HG03565 (cell line): Measurements from ENCODE around the gene CARTPT.

Experiments used
- ATAC-seq: cut with Tn5 transposase; IDR thresholded peaks from one replicate; pipeline ENCODE4 v1.9.1; 2021; ENCODE audit warnings: mild to moderate bottlenecking, moderate library complexity; ENCODE audit not compliant: unreplicated experiment

Gene CARTPT

GRCh38 chr5:71719063-71719964, at the start of gene CARTPT:
TSS of gene CARTPT (plus strand) at chr5:71719275. CDS start at chr5:71719294, 19 bp downstream.
- ATAC-seq = no peak

- no peak for ATAC-seq
Measured at GRCh38 chr5:71677977-71678376, 41.1 kb upstream of the CARTPT start.

GRCh38 chr5:71679714-71680113, 39.4 kb upstream of the CARTPT start:
- no peak for ATAC-seq

GRCh38 chr5:71680510-71680909, 38.6 kb upstream of the CARTPT start:
- no peak for ATAC-seq

- ATAC-seq = no peak
Measured at GRCh38 chr5:71681296-71681695, 37.8 kb upstream of the CARTPT start.

- no peak for ATAC-seq
Measured at GRCh38 chr5:71684309-71684708, 34.8 kb upstream of the CARTPT start.

GRCh38 chr5:71693828-71694427, 25.1 kb upstream of the CARTPT start:
- no peak for ATAC-seq

GRCh38 chr5:71695071-71695470, 24.0 kb upstream of the CARTPT start:
- ATAC-seq = no peak

- ATAC-seq = no peak
Measured at GRCh38 chr5:71695595-71695994, 23.5 kb upstream of the CARTPT start.

GRCh38 chr5:71697967-71698366, 21.1 kb upstream of the CARTPT start:
- no peak for ATAC-seq

GRCh38 chr5:71699233-71699632, 19.8 kb upstream of the CARTPT start:
- ATAC-seq = no peak

- no peak for ATAC-seq
Measured at GRCh38 chr5:71699751-71700150, 19.3 kb upstream of the CARTPT start.

GRCh38 chr5:71700803-71701202, 18.3 kb upstream of the CARTPT start:
- no peak for ATAC-seq

GRCh38 chr5:71701407-71701806, 17.7 kb upstream of the CARTPT start:
- no peak for ATAC-seq

GRCh38 chr5:71703941-71704340, 15.1 kb upstream of the CARTPT start:
- no peak for ATAC-seq

GRCh38 chr5:71705421-71705820, 13.7 kb upstream of the CARTPT start:
- no peak for ATAC-seq

- ATAC-seq = no peak
Measured at GRCh38 chr5:71706906-71707305, 12.2 kb upstream of the CARTPT start.

GRCh38 chr5:71711610-71712009, 7.5 kb upstream of the CARTPT start:
- no peak for ATAC-seq

- no peak for ATAC-seq
Measured at GRCh38 chr5:71714911-71715310, 4.2 kb upstream of the CARTPT start.

GRCh38 chr5:71727978-71728377, 8.9 kb downstream of the CARTPT start:
- ATAC-seq = no peak

GRCh38 chr5:71731015-71731414, 11.9 kb downstream of the CARTPT start:
- no peak for ATAC-seq

- no peak for ATAC-seq
Measured at GRCh38 chr5:71732011-71732410, 12.9 kb downstream of the CARTPT start.
